Activated T-helper 1 cell treated with anti-CD3 and anti-CD28 coated beads, Interleukin-12 subunit alpha, Interleukin-12 subunit beta, Interleukin-2, Interleukin-4 antibody, amounts not matched to agents 30 ng/mL and 10 ng/mL and 1 ng/mL, durations not matched to agents 14 hours and 24 hours and 36 hours (primary cell): ENCODE results near the gene HNF4A. TPM values are rescaled to one million over a fixed set of nuclear protein-coding genes. Genes with fewer than 3 reads are reported as not detected.
"Not testable (repeated sequence)": the region's sequence is repeated elsewhere in the genome, so short reads cannot be mapped to it uniquely, and the experiment has no call there.

Experiments
- DNase-seq: peaks from one replicate; pipeline ENCODE4 v3.0.0; 2021; ENCODE audit warnings: low spot score
- H3K27ac Mint-ChIP-seq: one replicate; pipeline ENCODE4 v1.8.0; 2021; ENCODE audit warnings: mild to moderate bottlenecking, mixed read lengths
- H3K27me3 Mint-ChIP-seq: one replicate; pipeline ENCODE4 v1.8.0; 2022; ENCODE audit warnings: mild to moderate bottlenecking, moderate library complexity, mixed read lengths; ENCODE audit not compliant: insufficient read depth
- H3K36me3 Mint-ChIP-seq: one replicate; pipeline ENCODE4 v1.8.0; 2021; ENCODE audit warnings: low read depth, mixed read lengths
- H3K4me1 Mint-ChIP-seq: one replicate; pipeline ENCODE4 v1.8.0; 2021; ENCODE audit warnings: low read depth, mixed read lengths
- H3K4me3 Mint-ChIP-seq: one replicate; pipeline ENCODE4 v1.8.0; 2021; ENCODE audit warnings: mild to moderate bottlenecking, moderate library complexity, mixed read lengths
- H3K9me3 Mint-ChIP-seq: one replicate; pipeline ENCODE4 v1.8.0; 2021; ENCODE audit warnings: mixed read lengths
- intact Hi-C: fragments of 100-400 bp; cut with micrococcal nuclease; formaldehyde crosslinking; loops from one replicate; pipeline ENCODE4 v1.15.1; 2024
- total RNA-seq: library from RNA; stranded (reverse); gene quantifications from 2 replicates; pipeline ENCODE4 v1.2.3, GENCODE V29; 2022

Gene HNF4A
- total RNA-seq, 1 donor from 2014 or later, result not detected

- H3K4me1 Mint-ChIP-seq, result no peaks in the 10 kb centered on the region
- H3K4me3 Mint-ChIP-seq, result no peak overlapping the region
- no peak overlapping the region for H3K27ac Mint-ChIP-seq
Measured at GRCh38 chr20:44461803-44462174, 106.3 kb downstream of the HNF4A start.

GRCh38 chr20:44463466-44463865 lies 108.0 kb downstream of the HNF4A start:
- Mint-ChIP-seq H3K27me3 (peaks cover 2% of the 10 kb centered on the region), H3K4me3 (no peak overlapping the region)
- intact Hi-C loops, result no loop called here

More at GRCh38 chr20:44461803-44462174, 106.3 kb downstream of the HNF4A start:
- intact Hi-C loops, result loop anchor here (1.0 kb wide), 1 partner anchor 73 kb away; no protein-coding TSS in a partner anchor
- Mint-ChIP-seq H3K9me3 (no peaks in the 10 kb centered on the region), H3K36me3 (no peaks in the 10 kb centered on the region), H3K27me3 (peaks cover 2% of the 10 kb centered on the region)
- no peak for DNase-seq

GRCh38 chr20:44464514-44464913 lies 109.0 kb downstream of the HNF4A start:
- Mint-ChIP-seq H3K27ac (no peak overlapping the region), H3K27me3 (peaks cover 2% of the 10 kb centered on the region), H3K9me3 (no peaks in the 10 kb centered on the region), H3K36me3 (no peaks in the 10 kb centered on the region), H3K4me3 (no peak overlapping the region), H3K4me1 (no peaks in the 10 kb centered on the region)
- DNase-seq, result no peak
- intact Hi-C loops, result no loop called here

More at GRCh38 chr20:44463466-44463865, 108.0 kb downstream of the HNF4A start:
- no peaks in the 10 kb centered on the region for H3K36me3 Mint-ChIP-seq
- DNase-seq, result no peak
- no peak overlapping the region for H3K27ac Mint-ChIP-seq
- no peaks in the 10 kb centered on the region for H3K9me3 Mint-ChIP-seq
- H3K4me1 Mint-ChIP-seq, result no peaks in the 10 kb centered on the region

- peaks cover 2% of the 10 kb centered on the region for H3K27me3 Mint-ChIP-seq
- intact Hi-C loops, result no loop called here
Measured at GRCh38 chr20:44465001-44465560, 109.6 kb downstream of the HNF4A start.

GRCh38 chr20:44467289-44467883 lies 111.9 kb downstream of the HNF4A start:
- DNase-seq, result no peak
- no peak overlapping the region for H3K4me3 Mint-ChIP-seq
- intact Hi-C loops, result no loop called here
- no peaks in the 10 kb centered on the region for H3K36me3 Mint-ChIP-seq
- H3K9me3 Mint-ChIP-seq, result no peaks in the 10 kb centered on the region
- peaks cover 4% of the 10 kb centered on the region for H3K27me3 Mint-ChIP-seq
- H3K4me1 Mint-ChIP-seq, result no peaks in the 10 kb centered on the region
- no peak overlapping the region for H3K27ac Mint-ChIP-seq

More at GRCh38 chr20:44465001-44465560, 109.6 kb downstream of the HNF4A start:
- DNase-seq, result no peak
- Mint-ChIP-seq H3K9me3 (no peaks in the 10 kb centered on the region), H3K4me1 (no peaks in the 10 kb centered on the region), H3K36me3 (no peaks in the 10 kb centered on the region), H3K4me3 (no peak overlapping the region), H3K27ac (no peak overlapping the region)

GRCh38 chr20:44468044-44468782 lies 112.7 kb downstream of the HNF4A start:
- no peak overlapping the region for H3K4me3 Mint-ChIP-seq
- no peaks in the 10 kb centered on the region for H3K4me1 Mint-ChIP-seq
- no peaks in the 10 kb centered on the region for H3K9me3 Mint-ChIP-seq
- intact Hi-C loops, result no loop called here
- peaks cover 4% of the 10 kb centered on the region for H3K27me3 Mint-ChIP-seq
- no peaks in the 10 kb centered on the region for H3K36me3 Mint-ChIP-seq
- no peak for DNase-seq
- no peak overlapping the region for H3K27ac Mint-ChIP-seq

- Mint-ChIP-seq H3K36me3 (no peaks in the 10 kb centered on the region), H3K27ac (no peak overlapping the region), H3K9me3 (no peaks in the 10 kb centered on the region), H3K4me1 (peaks cover 5% of the 10 kb centered on the region), H3K27me3 (peaks cover 3% of the 10 kb centered on the region), H3K4me3 (no peak overlapping the region)
- DNase-seq, result no peak
- intact Hi-C loops, result no loop called here
Measured at GRCh38 chr20:44470327-44470726, 114.8 kb downstream of the HNF4A start.

- Mint-ChIP-seq H3K36me3 (no peaks in the 10 kb centered on the region), H3K4me1 (peaks cover 11% of the 10 kb centered on the region), H3K4me3 (no peak overlapping the region), H3K9me3 (no peaks in the 10 kb centered on the region), H3K27me3 (peaks cover 3% of the 10 kb centered on the region), H3K27ac (no peak overlapping the region)
- intact Hi-C loops, result no loop called here
- DNase-seq, result no peak
Measured at GRCh38 chr20:44471481-44471882, 116.0 kb downstream of the HNF4A start.

- intact Hi-C loops, H3K9me3 Mint-ChIP-seq, DNase-seq, H3K4me3 Mint-ChIP-seq, H3K36me3 Mint-ChIP-seq, H3K27ac Mint-ChIP-seq, H3K27me3 Mint-ChIP-seq: not testable (repeated sequence)
- peaks cover 19% of the 10 kb centered on the region for H3K4me1 Mint-ChIP-seq
Measured at GRCh38 chr20:44472283-44472682, 116.8 kb downstream of the HNF4A start.

GRCh38 chr20:44475372-44475693 lies 119.8 kb downstream of the HNF4A start:
- H3K4me1 Mint-ChIP-seq, result peaks cover 20% of the 10 kb centered on the region

GRCh38 chr20:44475694-44476560 lies 120.4 kb downstream of the HNF4A start, which contains the start of gene TTPAL:
TSS of gene TTPAL (plus strand) at chr20:44475874. CDS start at chr20:44480000, 4,126 bp downstream.
- Mint-ChIP-seq H3K36me3 (peaks cover 12% of the 10 kb centered on the region), H3K4me1 (peaks cover 20% of the 10 kb centered on the region), H3K27me3 (peaks cover 3% of the 10 kb centered on the region), H3K4me3 (peak within 1 kb of the TSS; percentile 95), H3K27ac (peak within 1 kb of the TSS; percentile 93), H3K9me3 (no peaks in the 10 kb centered on the region)
- intact Hi-C loops, result loop anchor here (1.0 to 5.0 kb wide), 7 partner anchors 46 to 409 kb away; partner anchors contain the start of genes FITM2, OSER1, SERINC3 and YWHAB
- DNase-seq, result peak; percentile 90

More at GRCh38 chr20:44475372-44475693, 119.8 kb downstream of the HNF4A start:
- Mint-ChIP-seq H3K27me3 (peaks cover 3% of the 10 kb centered on the region), H3K9me3 (no peaks in the 10 kb centered on the region), H3K36me3 (peaks cover 7% of the 10 kb centered on the region), H3K4me3 (peak overlapping the region; percentile 95), H3K27ac (peak overlapping the region; percentile 93)
- intact Hi-C loops, result loop anchor here (1.0 to 5.0 kb wide), 6 partner anchors 47 to 265 kb away; partner anchors contain the start of genes FITM2, OSER1 and SERINC3
- no peak for DNase-seq

GRCh38 chr20:44477151-44477550 lies 121.7 kb downstream of the HNF4A start:
- Mint-ChIP-seq H3K27ac (no peak overlapping the region), H3K4me3 (peak overlapping the region; percentile 95), H3K27me3 (no peaks in the 10 kb centered on the region), H3K36me3 (peaks cover 22% of the 10 kb centered on the region), H3K4me1 (peaks cover 25% of the 10 kb centered on the region), H3K9me3 (no peaks in the 10 kb centered on the region)
- intact Hi-C loops, result loop anchor here (2.0 to 5.0 kb wide), 2 partner anchors 90 to 408 kb away; partner anchors contain the start of gene YWHAB
- DNase-seq, result no peak
